Kidney epithelial cell (primary cell): Measurements from ENCODE around the gene CAVIN4. TPM values are rescaled to one million over a fixed set of nuclear protein-coding genes. Genes with fewer than 3 reads are reported as not detected.

Source experiments
- DNase-seq: peaks from one replicate; pipeline ENCODE4 v3.0.0-alpha.2; 2010; ENCODE audit warnings: low read depth
- H3K27me3 ChIP-seq: 2 replicates; pipeline ENCODE4 v1.6.0; 2011; ENCODE audit warnings: low read length; ENCODE audit not compliant: control insufficient read depth, insufficient read depth
- H3K36me3 ChIP-seq: 2 replicates; pipeline ENCODE4 v1.5.1; 2011; ENCODE audit warnings: low read length; ENCODE audit not compliant: control insufficient read depth, insufficient read depth
- H3K4me3 ChIP-seq: 2 replicates; pipeline ENCODE4 v1.5.1; 2011; ENCODE audit warnings: low read depth, mild to moderate bottlenecking, control low read depth, low read length
- CTCF ChIP-seq: IDR thresholded peaks from 2 replicates; pipeline ENCODE4 v1.5.1; 2011; ENCODE audit warnings: mild to moderate bottlenecking, moderate library complexity, low read length, control low read depth, inconsistent platforms; ENCODE audit not compliant: insufficient read depth, poor library complexity, severe bottlenecking
- total RNA-seq: library from RNA; depleted of rRNA; stranded (reverse); fragments of >200 nt; gene quantifications from 2 replicates; pipeline ENCODE4 v1.2.3, GENCODE V29; 2015

Gene CAVIN4
- total RNA-seq, 1 donor from 2014 or later = 3.1 TPM

GRCh38 chr9:100555471-100555870 lies 22.4 kb upstream of the CAVIN4 start:
- no peak overlapping the region for H3K4me3 ChIP-seq
- no peaks in the 10 kb centered on the region for H3K36me3 ChIP-seq
- TF ChIP-seq CTCF = no peak
- DNase-seq = no peak
- H3K27me3 ChIP-seq = no peaks in the 10 kb centered on the region

- no peak for TF ChIP-seq CTCF
- no peaks in the 10 kb centered on the region for H3K36me3 ChIP-seq
- H3K27me3 ChIP-seq = no peaks in the 10 kb centered on the region
- DNase-seq = no peak
- no peak overlapping the region for H3K4me3 ChIP-seq
Measured at GRCh38 chr9:100557053-100557452, 20.8 kb upstream of the CAVIN4 start.

- TF ChIP-seq CTCF = no peak
- no peaks in the 10 kb centered on the region for H3K36me3 ChIP-seq
- H3K27me3 ChIP-seq = no peaks in the 10 kb centered on the region
- peak; percentile 14 for DNase-seq
- no peak overlapping the region for H3K4me3 ChIP-seq
Measured at GRCh38 chr9:100561256-100561655, 16.6 kb upstream of the CAVIN4 start.

GRCh38 chr9:100567856-100568255 lies 10.0 kb upstream of the CAVIN4 start:
- Histone ChIP-seq H3K27me3 (no peaks in the 10 kb centered on the region), H3K36me3 (no peaks in the 10 kb centered on the region), H3K4me3 (no peak overlapping the region)
- DNase-seq = no peak
- TF ChIP-seq CTCF = no peak

GRCh38 chr9:100573655-100574260 lies 4.1 kb upstream of the CAVIN4 start:
- Histone ChIP-seq H3K36me3 (no peaks in the 10 kb centered on the region), H3K4me3 (no peak overlapping the region), H3K27me3 (no peaks in the 10 kb centered on the region)
- no peak for TF ChIP-seq CTCF
- no peak for DNase-seq

- no peak for DNase-seq
- no peak for TF ChIP-seq CTCF
- no peak overlapping the region for H3K4me3 ChIP-seq
- H3K27me3 ChIP-seq = no peaks in the 10 kb centered on the region
- H3K36me3 ChIP-seq = no peaks in the 10 kb centered on the region
Measured at GRCh38 chr9:100575006-100575405, 2.9 kb upstream of the CAVIN4 start.
